RWPE2 (cell line): Measurements from ENCODE around the gene USP2.

Source experiments
- ATAC-seq: fragments of 200-7000 bp; cut with Tn5 transposase; 3 replicates; pipeline ENCODE4 v1.9.1; 2021; ENCODE audit warnings: low read depth
- DNase-seq: peaks from one replicate; pipeline ENCODE4 v3.0.0-alpha.2; 2020; ENCODE audit warnings: low spot score
- H3K27ac ChIP-seq: fragments of 450-650 bp; 2 replicates; pipeline ENCODE4 v1.5.1; 2017; ENCODE audit warnings: mild to moderate bottlenecking; ENCODE audit not compliant: poor library complexity, severe bottlenecking
- H3K27me3 ChIP-seq: fragments of 250-450 bp; sonication (Bioruptor Pico); 2 replicates; pipeline ENCODE4 v1.5.1; 2021; ENCODE audit warnings: mild to moderate bottlenecking, moderate library complexity; ENCODE audit not compliant: insufficient read depth, poor library complexity, severe bottlenecking
- H3K36me3 ChIP-seq: fragments of 250-450 bp; sonication (Bioruptor Pico); 2 replicates; pipeline ENCODE4 v1.5.1; 2020; ENCODE audit warnings: low read depth, mild to moderate bottlenecking, moderate library complexity
- H3K4me1 ChIP-seq: fragments of 250-450 bp; sonication (Bioruptor Pico); 2 replicates; pipeline ENCODE4 v1.5.1; 2021; ENCODE audit warnings: mild to moderate bottlenecking, moderate library complexity; ENCODE audit not compliant: insufficient read depth, poor library complexity, severe bottlenecking
- H3K4me3 ChIP-seq: fragments of 250-450 bp; sonication (Bioruptor Pico); 2 replicates; pipeline ENCODE4 v1.5.1; 2021; ENCODE audit warnings: mild to moderate bottlenecking, moderate library complexity; ENCODE audit not compliant: severe bottlenecking
- H3K9me3 ChIP-seq: fragments of 250-450 bp; sonication (Bioruptor Pico); 2 replicates; pipeline ENCODE4 v1.5.1; 2021; ENCODE audit warnings: mild to moderate bottlenecking, moderate library complexity; ENCODE audit not compliant: severe bottlenecking
- TF ChIP-seq, protein P1 (sequence below): fragments of 450-650 bp; IDR thresholded peaks from one replicate; pipeline ENCODE4 v1.5.1; 2017; ENCODE audit warnings: mild to moderate bottlenecking, moderate library complexity; ENCODE audit not compliant: poor library complexity, severe bottlenecking

Gene USP2

GRCh38 chr11:119338318-119338890, 43.1 kb downstream of the USP2 start:
- TF ChIP-seq, protein P1, sequence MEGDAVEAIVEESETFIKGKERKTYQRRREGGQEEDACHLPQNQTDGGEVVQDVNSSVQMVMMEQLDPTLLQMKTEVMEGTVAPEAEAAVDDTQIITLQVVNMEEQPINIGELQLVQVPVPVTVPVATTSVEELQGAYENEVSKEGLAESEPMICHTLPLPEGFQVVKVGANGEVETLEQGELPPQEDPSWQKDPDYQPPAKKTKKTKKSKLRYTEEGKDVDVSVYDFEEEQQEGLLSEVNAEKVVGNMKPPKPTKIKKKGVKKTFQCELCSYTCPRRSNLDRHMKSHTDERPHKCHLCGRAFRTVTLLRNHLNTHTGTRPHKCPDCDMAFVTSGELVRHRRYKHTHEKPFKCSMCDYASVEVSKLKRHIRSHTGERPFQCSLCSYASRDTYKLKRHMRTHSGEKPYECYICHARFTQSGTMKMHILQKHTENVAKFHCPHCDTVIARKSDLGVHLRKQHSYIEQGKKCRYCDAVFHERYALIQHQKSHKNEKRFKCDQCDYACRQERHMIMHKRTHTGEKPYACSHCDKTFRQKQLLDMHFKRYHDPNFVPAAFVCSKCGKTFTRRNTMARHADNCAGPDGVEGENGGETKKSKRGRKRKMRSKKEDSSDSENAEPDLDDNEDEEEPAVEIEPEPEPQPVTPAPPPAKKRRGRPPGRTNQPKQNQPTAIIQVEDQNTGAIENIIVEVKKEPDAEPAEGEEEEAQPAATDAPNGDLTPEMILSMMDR = peak; percentile 85
- peak; percentile 31 for ATAC-seq
- H3K36me3 ChIP-seq = peaks cover 10% of the 10 kb centered on the region; the same call in 1 of the 2 replicates
- H3K27ac ChIP-seq = peak overlapping the region; percentile 32
- no peak for DNase-seq
- H3K27me3 ChIP-seq = peaks cover 15% of the 10 kb centered on the region
- no peak overlapping the region for H3K4me3 ChIP-seq
- H3K4me1 ChIP-seq = peaks cover 10% of the 10 kb centered on the region
- H3K9me3 ChIP-seq = no peaks in the 10 kb centered on the region

GRCh38 chr11:119337581-119338317, 43.7 kb downstream of the USP2 start:
- Histone ChIP-seq H3K27me3 (peaks cover 15% of the 10 kb centered on the region), H3K4me3 (no peak overlapping the region), H3K4me1 (peaks cover 10% of the 10 kb centered on the region), H3K36me3 (peaks cover 10% of the 10 kb centered on the region; the same call in 1 of the 2 replicates), H3K9me3 (no peaks in the 10 kb centered on the region), H3K27ac (peak overlapping the region; percentile 32)
- ATAC-seq (peak; percentile 8; the same call in 2 of the 3 replicates), DNase-seq (no peak)
- TF ChIP-seq, protein P1 = no peak

DNA sequence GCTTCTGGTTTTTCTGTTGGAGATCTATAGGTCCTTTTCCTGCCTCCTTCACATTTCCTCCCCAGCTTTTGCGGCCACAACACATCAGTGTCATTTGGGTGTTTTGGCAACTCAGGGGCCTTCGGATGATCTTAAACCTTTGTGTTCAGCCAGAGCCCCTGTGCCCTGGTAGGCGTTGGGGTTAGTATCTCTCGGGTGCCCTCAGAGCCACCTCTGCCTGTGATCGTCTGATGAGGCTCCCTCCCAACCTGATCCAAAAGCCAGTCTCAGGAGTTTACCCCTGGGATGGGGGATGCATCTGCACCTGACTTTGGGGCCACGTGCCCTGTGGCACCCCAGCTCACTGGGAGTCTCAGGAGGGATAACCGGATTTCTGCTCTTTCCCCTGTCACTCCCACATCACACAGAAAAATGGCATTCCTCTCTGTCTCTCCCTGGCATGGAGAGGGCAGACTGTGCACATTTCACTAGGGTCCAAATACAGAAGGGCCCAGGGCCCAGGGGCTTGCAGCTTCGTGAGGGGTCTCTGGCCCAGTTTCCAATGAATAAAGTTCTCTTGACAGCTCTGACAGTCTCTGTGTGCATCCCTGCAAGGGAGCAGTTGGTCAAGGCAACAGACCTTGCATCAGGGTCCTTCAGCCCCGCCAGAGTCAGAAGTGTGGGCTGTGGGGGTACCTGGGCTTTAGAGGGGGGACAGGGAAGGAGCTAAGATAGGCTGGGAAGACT, 44.6 kb downstream of the USP2 start:
- H3K4me3 ChIP-seq = no peak overlapping the region

GRCh38 chr11:119335655-119336543, 45.6 kb downstream of the USP2 start:
- Histone ChIP-seq H3K27ac (no peak overlapping the region), H3K9me3 (no peaks in the 10 kb centered on the region), H3K27me3 (peaks cover 11% of the 10 kb centered on the region), H3K4me3 (peak overlapping the region; percentile 87), H3K4me1 (peaks cover 10% of the 10 kb centered on the region), H3K36me3 (peaks cover 10% of the 10 kb centered on the region; the same call in 1 of the 2 replicates)
- TF ChIP-seq, protein P1 = no peak
- DNase-seq (no peak), ATAC-seq (no peak)

More for the DNA sequence above, 44.6 kb downstream of the USP2 start:
- no peak for ATAC-seq
- TF ChIP-seq, protein P1 = no peak
- Histone ChIP-seq H3K36me3 (peaks cover 10% of the 10 kb centered on the region; the same call in 1 of the 2 replicates), H3K27me3 (peaks cover 15% of the 10 kb centered on the region), H3K4me1 (peaks cover 10% of the 10 kb centered on the region), H3K9me3 (no peaks in the 10 kb centered on the region), H3K27ac (peak overlapping the region; percentile 32)
- DNase-seq = no peak
